Hematopoietic multipotent progenitor cell treated with erythropoietin and hydrocortisone succinate and interleukin-3 and kit ligand, for 15 days (in vitro differentiated cells): Measurements from ENCODE around the gene CFAP57.

Experiments
- DNase-seq: peaks from one replicate; pipeline ENCODE4 v3.0.0-alpha.2; 2015; ENCODE audit warnings: low spot score

CFAP57 gene

DNA sequence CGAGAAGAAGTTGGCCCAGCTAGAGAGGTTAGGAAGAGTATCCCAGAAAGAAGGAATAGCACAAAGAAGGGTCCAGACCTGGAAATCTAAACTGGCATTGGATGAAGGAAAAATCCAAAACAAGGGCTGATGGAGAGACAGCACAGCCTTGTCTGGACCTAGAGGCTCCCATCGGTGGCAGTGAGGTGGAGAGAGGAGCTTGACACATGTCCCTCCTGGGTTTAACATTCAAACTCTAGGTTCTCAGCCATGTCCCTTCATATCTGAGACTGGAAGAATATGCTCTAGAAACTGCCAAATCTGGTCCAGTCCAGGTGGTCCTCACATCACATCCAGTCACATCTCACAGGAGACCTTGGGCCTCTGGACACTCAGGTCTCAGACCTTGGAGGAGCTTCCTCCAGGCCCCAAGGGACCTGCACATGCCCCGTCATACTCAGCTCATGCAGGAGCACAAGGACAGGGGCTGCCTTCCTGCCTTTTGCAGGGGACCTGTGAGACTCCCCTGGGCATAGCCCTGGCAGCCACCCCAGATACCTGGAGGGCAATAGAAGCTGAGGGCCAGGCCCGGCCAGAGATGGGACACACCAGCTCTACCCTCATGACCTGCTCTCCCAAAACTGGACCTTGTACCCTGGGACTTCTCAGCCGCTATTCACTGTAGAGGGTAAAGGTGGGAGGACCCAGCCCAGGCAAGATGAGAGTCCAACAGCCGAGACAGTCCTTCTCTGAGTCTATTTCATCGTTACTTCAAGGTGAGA is 105.2 kb downstream of the CFAP57 start:
- no peak for DNase-seq

DNA sequence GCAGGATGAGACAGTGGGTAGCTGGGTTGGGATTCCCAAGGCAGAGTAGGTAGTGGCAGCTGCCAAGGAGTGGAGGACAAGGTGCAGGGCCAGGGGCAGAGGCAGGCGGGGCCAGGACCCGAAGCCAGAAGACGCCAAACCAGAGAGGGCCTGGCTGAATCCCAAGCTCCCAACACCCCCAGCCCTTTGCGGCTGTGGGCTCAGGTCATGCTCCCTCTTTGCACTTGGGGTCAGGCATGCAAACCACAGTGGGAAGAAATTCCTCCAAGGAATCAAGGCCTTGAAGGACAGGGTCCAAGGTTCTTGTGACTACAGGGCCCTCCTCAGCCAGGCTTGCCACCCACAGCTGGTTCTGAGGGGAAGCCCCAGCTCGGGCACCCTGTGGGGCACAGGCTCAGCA is 107.0 kb downstream of the CFAP57 start:
- no peak for DNase-seq

DNA sequence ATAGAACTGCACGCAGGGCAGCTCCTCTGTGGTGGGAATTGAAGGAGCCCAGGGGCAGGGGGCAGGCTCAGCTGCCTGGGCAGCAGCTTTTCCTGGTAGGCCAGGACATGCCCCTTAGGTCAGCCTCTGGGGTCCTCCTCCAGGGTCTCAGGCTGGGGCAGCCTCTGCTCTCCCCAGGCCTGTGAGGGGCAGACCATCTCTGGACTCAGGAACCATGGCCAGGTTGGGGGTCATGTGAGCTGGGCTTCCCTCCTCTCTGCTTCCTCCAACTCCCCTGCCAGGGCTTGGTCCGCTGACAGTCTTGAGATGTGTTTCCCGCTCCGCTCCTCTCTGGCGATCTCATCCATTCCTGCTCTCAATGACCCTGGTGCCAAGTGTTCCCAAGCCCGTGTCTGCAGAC is 107.5 kb downstream of the CFAP57 start:
- no peak for DNase-seq

DNA sequence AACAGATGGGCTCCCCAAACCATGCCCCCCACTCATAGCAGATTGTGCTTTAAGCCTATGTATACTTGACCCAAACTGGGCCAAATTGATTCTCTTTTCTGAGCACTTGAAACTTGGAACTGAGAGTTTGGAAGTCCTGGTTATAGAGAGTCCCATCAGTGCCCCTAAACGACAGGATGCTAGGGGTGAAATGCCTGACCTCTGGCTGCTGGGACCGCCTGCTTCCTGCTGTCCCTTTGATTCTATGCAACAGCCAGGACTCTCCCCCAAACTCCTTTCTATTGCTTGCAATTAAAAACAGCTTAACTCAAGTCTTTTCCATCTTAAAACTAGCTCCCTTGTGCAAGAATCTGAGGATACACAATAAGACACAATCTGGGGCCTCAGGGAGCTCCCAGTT is 108.6 kb downstream of the CFAP57 start:
- DNase-seq, result no peak

DNA sequence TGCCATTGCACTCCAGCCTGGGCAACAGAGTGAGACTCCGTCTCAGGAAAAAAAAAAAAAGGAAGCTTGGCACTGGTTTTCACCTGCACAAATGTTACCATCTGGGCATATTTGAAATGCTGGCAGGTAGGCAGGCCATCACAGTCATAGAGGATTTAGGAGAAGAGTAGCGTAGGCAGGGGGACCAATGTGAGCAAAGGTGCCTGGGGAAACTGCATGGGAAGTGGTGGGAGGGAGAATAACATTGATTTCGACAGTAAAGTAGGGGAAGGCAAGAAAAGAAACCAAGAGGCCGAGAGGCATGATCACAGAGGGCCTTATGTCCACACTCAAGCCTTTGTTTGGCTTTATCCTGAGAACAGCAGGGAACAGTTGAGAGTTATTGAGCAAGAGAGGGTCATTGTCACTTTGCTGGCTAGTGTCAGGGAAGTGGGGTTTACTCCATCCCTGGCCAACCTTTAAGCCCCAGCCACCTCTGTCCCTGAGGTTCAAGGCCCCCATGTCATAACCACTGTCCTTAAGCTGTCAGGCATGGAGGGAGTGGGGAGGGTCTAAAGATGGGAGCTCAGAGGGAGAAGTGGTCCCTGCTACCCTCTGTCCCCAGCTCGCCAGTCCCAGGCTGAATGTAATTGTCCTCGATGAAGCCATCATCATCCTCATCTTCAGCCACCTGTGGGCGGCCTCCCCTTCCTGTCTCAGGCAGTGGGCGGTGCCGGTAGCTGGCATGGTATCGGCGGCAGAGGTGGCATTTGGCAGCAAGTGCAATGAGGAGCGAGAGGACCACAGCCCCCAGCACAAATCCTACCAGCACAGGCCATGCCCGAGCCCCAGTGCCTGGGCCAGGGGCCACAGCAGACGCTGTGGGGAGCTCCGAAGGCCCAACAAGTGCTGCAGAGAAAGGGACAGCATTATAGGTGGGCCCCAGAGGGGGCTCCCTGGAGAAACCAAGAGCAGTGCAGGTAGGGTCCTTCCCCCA is 110.4 kb downstream of the CFAP57 start:
- DNase-seq, result no peak

DNA sequence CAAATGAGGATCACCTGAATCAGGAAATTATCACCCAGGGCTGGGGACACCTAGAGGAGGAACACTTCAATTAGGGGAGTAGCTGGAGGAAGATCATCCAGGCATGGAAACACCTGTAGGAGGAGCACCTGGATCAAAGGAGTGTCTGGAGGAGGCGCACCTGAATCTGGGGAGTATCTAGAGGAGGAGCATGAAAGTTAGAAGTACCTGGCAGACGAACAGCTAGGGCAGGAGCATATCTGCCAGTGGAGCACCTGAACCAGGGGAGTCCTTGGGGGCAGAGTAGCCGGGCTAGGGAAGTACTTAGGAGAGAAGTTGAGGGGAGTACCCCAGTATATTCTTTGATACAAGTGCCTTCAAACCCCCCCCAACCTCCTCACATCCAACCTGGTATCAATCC is 111.9 kb downstream of the CFAP57 start:
- DNase-seq, result no peak

DNA sequence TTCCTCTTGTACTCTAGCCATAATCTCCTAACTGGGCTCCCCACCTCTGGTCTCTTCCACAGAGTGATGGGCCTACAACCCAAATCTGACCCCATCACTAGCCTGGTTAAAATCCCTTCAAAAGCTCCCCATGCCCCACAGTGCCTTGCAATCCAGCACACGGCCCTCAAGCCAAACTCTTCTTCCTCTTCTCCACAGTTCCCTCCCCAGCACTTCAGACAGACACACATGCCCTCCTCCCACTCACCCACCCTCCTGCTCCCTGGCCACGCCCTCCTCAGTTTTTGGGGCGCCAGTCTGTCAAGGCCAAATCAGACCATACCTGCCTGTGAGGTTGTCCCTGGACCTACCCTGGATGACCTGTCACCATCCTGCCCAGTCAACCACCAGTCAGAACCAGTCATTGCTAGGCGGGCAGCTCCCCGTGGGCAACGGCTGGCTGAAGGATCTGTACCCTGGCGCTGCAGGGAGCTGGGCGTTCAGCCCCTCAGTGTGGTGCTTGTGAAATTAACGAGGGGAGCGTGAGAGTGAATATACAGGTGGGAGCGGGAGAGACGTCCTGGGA is 112.5 kb downstream of the CFAP57 start:
- no peak for DNase-seq

DNA sequence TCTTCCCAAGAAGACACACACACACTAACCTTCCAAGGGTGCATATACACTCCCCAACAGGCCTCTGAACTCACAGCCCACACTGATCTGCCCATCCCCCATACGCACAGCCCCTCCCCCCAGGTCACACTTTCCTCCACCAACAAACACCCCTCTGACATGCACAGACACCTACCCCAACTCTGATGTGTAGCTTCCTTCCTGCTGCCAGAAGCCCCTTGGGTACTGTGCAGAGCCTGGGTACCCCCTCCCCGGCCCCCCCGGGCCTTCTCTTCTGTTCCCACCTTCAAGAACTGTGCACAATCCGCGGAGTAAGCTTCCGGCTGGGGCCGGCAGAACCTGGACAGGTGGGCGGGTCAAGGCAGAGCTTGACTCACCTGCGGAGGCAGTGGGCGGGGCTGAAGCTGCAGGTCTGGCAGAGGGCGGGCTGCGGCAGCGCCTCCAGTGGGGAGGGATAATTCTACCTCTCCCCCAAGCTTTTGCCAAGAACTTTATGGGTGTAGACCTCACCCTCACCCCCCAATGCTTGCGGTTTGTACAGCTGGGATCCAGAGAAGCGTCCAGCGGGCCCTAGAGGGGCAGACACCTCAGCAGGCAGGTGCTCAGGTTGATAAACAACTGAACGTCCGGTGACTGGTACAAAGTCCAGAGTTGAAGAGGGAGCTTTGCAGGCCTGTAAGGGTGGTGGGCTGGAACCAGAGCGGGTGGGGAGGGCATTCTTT is 113.3 kb downstream of the CFAP57 start, which contains the start of gene C1orf210:
TSS of gene C1orf210 (minus strand) at position 313 of the 722 bp plus-strand sequence. CDS start 2,311 bp downstream, outside the sequence.
- DNase-seq, result no peak

DNA sequence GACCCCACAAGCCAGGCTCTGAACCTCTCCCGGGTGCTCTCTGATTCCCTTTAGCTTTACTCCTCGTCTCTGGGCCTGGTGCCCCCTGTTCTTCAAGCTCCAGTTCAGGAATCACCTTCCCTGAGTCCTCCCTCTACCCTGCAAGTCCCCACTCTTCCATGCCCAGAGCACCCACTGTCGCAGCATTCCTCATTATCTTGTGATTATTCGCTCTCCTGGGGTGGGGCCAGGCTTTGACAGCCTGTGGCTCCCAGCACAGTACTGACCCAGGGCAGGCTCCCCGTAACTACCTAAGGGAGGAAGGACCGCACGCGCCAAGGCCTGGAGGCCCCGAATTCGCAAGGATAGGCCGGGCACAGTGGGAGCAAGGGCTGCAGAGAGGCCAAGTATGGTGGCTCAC is 114.0 kb downstream of the CFAP57 start:
- DNase-seq, result no peak

DNA sequence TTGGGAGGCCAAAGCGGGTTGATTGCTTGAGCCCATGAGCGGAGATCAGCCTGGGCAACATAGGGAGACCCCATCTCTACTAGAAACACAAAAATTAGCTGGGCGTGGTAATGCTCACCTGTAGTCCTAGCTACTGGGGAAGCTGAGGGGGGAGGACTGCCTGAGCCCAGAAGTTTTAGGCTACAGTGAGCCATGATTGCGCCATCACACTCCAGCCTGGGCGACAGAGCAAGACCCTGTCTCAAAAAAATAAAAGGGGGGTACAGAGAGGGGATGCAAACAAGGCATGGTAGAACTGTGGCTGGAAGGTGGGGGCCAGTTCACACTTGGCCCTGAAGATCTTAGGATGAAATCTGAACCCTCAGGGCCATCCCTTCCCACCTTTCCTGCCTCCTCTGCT is 114.4 kb downstream of the CFAP57 start:
- DNase-seq, result no peak

DNA sequence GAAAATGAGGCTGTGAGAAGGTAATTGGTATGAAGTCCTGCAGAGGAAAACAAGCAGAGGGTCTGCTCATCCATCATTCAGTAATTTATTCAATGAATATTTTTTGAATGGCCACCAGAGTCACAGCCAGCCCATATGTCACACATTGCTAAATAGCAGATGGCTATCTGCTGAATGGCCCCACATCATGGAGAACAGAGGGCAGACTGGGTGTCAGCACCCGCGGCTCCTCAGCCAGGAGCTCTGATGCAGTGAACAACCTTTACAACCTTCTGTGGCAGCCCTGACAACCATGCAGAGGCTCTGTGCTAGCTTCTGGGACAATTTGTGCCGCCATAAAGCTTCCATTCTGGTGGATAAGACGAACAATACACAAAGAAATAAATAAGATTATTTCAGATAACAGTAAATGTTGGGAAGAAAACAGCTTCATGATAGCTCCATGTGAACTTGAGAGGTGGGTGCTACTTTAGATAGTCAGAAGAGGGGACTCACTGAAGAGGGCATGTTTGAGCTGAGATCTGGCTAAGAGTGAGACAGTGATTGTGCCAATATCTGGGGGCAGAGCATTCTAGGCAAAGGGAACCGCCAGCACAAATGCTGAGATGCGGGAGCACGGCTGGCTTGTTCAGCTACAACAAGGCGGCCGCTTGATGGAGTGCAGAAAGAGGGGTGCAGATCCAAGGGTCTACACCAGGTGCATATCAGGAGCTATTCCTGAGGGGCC is 116.1 kb downstream of the CFAP57 start:
- no peak for DNase-seq

DNA sequence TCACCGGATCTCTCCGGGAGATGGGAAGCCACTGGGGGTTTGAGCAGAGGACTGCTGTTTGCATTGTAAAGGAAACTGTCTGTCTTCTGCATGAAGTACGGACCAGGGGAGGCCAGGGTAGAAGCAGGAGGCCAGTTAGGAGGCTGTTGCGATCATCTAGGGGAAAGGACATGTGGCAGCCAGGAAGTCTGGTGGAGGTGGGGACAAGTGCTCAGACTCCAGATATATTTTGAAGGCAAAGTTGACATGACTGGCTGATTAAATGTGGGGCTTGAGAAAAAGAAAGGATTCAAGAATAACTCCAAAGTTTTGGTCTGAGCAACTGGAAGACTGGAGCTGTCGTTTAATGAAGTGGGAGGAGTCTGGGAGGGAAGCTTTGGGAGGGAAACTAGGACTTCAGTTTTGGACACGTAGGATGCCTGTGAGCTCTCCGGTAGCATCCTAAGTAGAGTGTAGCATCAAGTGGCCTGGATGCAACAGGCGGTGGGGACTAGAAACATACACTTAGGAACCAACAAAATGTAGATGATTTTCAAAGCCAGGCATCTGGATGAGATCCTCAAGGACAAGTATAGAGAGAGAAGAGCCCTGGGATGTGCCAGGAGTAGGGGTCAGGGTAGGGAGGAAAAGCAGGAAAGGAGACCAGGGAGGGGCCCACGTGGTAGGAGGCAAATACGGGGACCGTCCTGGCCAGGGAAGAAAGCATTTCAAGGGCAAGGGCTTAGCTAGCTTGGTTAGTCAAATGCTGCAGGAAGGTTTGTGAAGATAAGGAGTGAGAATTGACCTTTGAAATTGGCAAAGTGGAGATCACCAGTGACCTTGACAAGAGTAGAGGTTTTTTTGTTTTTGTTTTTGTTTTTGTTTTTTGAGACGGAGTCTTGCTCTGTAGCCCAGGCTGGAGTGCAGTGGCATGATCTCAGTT is 116.9 kb downstream of the CFAP57 start:
- no peak for DNase-seq

DNA sequence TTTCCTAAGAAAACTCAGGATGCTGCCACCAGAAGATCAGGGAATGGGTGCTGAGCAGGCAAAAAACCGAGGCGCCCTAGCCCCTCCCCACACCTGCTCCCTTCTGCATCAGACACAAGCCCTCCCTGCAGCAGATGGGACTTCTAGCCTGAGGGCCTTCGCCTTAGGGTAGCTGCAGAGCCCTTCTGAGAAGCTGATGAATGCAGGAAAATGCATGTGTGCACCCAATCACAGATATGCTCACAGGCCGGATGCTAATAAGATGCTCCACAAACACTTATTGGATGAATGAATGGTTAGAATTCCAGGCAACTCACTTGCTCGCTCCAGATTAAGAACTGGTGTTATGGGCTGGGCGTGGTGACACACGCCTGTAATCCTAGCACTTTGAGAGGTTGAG is 120.1 kb downstream of the CFAP57 start:
- no peak for DNase-seq

DNA sequence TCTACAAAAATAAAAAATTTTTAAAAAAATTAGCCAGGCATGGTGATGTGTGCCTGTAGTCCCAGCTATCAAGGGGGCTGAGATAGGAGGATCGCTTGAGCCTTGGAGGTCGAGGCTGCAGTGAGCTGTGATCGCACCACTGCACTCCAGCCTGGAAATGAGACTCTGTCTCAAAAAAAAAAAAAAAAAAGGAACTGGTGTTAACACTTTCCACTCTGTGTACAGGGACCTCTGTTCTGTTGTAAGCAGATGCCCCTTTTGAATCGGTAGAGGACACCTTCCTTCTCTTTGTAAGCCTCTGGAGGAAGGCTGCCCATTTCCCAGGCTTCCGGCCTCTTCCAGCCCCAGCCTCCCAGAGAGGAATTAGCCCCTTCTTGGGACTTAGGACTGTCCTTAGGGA is 120.5 kb downstream of the CFAP57 start:
- no peak for DNase-seq

DNA sequence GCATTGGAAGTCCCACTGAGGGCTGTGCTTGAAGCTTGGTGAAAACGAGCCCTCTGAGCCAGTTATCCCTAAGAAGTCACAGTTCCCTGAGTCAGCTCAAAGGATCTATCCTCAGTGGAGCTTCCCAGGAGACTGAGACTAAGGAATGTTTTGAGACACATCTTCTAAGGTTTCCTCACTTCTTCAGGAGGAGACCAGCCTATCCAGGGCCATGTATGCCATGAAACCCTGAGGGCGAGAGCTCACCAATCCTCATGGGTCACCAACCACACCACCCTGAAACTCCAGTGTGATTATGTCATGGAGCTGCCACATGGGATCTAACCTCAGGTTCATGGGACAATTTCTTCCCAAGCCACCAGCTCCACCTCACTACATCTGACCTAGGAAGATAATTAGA is 121.0 kb downstream of the CFAP57 start:
- no peak for DNase-seq

DNA sequence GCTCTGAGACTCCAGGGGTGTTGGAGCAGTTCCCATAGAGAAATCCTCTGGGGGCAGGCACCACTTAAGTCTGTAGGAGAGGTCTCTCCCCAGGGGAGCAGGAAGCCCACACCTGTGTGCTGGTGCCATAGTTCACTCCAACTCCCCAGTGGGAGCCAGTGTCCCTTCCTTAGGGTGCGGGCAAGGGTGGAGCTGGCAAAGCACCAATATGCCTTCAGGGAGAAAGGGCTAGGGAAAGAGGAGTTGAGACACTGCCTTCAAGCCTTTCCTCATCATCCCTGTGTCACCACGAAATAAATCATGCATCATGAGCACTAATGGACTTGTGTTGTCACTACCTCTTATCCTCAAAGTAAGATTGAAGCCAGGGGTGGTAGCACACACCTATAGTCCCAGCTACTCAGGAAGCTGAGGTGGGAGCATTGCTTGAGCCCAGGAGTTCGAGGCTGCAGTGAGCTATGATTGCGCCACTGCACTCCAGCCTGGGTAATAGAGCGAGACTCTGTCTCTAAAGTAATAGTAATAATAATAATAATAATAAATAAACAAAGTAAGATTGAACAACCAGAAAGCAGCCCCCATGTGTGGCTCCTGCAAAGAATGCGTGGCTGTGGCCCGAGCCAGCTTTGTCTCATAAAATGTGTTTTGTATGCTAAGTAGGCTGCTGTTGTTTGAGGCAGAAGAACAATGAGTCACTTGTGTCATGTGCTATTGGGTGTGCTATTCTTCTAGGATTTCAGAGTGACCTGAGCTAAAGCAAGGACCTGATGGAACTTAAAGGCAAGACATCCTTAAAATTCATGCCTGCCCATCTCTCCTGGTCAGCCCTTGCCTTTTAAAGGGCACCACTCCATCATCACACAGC is 122.0 kb downstream of the CFAP57 start:
- no peak for DNase-seq

DNA sequence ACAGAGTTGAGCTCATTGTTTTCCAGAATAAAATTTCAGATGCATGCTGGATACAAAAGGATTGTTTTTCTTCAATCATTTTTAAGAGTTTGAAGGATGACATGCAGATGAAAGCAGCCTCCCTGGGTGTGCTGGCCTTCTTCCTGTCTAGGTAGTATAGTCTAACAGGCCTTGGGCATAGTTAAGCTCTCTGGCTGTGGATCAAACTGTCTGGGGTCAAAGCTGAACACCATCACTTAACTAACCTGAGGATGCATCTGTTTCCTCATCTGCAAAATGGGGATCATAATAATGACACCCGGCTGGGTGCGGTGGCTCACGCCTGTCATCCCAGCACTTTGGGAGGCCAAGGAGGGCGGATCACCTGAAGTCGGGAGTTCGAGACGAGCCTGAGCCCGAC is 122.6 kb downstream of the CFAP57 start:
- no peak for DNase-seq

DNA sequence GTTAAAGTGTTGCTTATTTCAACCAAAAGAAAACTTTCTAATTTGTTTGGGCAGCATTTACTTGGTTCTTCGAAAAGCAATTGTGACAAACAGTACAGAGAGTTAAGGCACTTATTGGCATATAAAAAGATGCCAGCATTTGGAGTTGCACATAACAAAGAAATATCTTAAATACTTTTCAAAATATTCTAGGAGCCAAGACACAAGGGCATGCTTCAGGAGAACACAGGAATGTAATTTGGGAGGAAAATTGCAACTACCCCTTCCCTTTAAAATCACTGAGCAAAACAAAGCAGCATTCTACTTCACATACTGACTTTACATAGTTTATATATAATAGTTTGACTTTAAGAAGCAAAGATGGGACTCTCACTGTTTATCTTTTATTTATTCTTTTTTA is 124.1 kb downstream of the CFAP57 start:
- no peak for DNase-seq

DNA sequence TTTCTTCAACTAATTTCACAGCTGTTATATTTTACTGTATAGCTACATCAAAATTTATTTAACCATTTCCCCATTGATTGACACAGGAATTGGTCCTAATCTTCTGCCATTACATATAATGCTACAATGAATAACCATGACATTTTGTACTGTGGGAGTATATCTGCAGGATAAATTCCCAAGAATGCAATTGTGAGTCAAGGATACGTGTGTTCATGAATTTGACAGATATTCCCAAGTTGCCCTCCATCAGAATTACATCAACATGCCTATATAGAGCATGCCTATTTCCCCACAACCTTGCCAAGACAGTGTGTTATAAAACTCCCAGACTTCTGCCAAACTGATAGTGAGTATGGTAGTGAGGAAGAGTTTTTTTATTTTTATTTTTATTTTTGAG is 125.9 kb downstream of the CFAP57 start:
- DNase-seq, result no peak
